ENCODE data around the gene THAP6.

Gene THAP6

DNA sequence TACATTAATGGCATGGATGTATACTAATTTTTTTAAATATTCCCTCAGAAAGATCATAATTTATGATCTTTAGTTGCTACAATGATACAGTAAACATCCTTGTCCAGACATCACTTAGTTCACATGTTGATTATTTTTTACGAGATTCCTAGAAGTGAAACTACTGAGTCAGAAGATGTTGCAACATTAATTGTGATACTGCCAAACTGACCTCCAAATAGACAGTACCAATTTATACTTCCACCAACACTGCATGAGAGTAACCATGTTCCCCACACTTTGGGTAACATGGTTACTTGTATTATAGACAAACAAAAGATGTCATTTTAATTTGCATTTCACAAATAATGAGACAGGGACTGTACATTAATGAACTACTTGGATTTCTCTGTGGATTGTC, 19.7 kb upstream of the THAP6 start:
- TF ChIP-seq, protein P1, sequence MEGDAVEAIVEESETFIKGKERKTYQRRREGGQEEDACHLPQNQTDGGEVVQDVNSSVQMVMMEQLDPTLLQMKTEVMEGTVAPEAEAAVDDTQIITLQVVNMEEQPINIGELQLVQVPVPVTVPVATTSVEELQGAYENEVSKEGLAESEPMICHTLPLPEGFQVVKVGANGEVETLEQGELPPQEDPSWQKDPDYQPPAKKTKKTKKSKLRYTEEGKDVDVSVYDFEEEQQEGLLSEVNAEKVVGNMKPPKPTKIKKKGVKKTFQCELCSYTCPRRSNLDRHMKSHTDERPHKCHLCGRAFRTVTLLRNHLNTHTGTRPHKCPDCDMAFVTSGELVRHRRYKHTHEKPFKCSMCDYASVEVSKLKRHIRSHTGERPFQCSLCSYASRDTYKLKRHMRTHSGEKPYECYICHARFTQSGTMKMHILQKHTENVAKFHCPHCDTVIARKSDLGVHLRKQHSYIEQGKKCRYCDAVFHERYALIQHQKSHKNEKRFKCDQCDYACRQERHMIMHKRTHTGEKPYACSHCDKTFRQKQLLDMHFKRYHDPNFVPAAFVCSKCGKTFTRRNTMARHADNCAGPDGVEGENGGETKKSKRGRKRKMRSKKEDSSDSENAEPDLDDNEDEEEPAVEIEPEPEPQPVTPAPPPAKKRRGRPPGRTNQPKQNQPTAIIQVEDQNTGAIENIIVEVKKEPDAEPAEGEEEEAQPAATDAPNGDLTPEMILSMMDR (IDR thresholded peaks at IDR 0.05; ENCODE audit: low read depth, low read length, missing control alignments): no peak
- no peak overlapping the region for H3K4me3 ChIP-seq (replicated peaks; ENCODE audit: low read depth, low read length)
- DNase-seq (ENCODE audit: extremely low read depth, low read depth): no peak

DNA sequence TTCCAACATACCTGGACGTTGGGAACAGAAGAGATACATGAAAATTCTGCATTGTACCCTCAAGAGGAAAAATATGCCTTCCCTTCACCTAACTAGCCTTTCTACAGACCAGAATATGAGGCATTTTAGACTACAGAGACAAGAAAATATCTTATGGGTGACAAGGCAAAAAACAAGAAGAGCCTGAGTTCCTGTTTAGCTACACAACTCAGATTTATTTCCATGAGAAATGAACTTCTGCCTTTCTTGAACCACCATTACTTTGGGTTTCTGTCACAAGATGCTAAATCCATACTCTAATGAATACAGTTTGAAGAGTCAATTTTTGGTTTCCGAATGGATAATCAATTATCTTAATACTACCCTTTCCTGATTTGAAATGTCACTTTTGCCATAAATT, 18.8 kb upstream of the THAP6 start:
- TF ChIP-seq, protein P1 (IDR thresholded peaks at IDR 0.05; ENCODE audit: low read depth, low read length, missing control alignments): no peak
- no peak overlapping the region for H3K4me3 ChIP-seq (replicated peaks; ENCODE audit: low read depth, low read length)
- DNase-seq (ENCODE audit: extremely low read depth, low read depth): no peak

DNA sequence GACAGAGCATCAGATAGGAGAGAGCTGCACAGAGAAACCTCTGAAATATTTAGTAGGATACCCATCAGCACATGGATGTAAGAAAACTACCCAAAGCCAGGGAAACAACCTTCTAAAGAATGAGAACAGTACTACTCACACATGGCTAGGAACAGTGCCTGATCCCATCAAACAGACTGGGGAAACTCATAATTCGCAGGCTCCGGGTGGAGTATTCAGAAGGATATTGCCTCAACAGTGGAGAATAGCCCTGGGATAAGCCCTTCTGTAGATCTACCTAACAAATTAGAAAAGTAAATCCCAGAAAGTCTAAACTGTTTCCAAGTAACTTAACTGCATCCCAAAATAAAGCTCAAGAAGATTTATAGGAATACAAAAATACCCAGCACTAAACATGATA, 17.9 kb upstream of the THAP6 start:
- no peak overlapping the region for H3K4me3 ChIP-seq (replicated peaks; ENCODE audit: low read depth, low read length)
- no peak for DNase-seq (ENCODE audit: extremely low read depth, low read depth)
- TF ChIP-seq, protein P1 (IDR thresholded peaks at IDR 0.05; ENCODE audit: low read depth, low read length, missing control alignments): no peak

DNA sequence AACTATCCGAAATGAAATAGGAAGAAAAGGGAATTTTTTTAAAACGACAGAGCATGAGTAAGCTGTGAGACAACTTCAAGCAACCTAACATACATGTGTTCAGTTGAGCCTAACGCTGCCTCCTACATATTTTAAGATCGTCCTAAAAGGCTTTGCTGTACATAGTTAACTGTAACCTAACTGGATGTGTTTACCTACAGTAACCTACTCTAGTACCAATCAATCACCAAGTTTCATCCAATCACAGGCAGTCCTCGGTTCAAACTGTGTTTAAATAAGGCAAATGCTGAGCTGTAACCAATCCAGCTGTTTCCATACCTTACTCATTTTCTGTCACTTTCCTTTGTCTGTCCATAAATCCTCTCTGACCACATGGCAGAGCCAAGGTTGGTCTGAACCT, 17.1 kb upstream of the THAP6 start:
- no peak overlapping the region for H3K4me3 ChIP-seq (replicated peaks; ENCODE audit: low read depth, low read length)
- TF ChIP-seq, protein P1 (IDR thresholded peaks at IDR 0.05; ENCODE audit: low read depth, low read length, missing control alignments): no peak
- DNase-seq (ENCODE audit: extremely low read depth, low read depth): no peak

DNA sequence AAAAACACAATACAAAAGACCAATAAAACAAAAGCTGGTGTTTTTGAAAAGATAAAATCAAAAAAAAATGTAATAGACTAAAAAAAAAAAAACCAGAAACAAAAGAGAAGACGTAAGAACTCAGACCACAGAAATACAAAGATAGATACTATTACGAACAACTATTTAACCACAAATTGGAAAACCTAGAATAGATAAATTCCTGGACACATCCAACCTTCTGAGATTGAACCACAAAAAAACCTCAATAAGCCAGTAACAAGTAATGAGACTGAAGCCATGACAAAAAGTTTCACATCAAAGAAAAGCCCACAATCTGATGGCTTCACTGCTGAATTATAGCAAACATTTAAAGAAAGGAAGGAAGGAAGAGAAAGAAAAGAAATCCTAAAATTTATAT, 16.2 kb upstream of the THAP6 start:
- TF ChIP-seq, protein P1 (IDR thresholded peaks at IDR 0.05; ENCODE audit: low read depth, low read length, missing control alignments): no peak
- DNase-seq (ENCODE audit: extremely low read depth, low read depth): no peak

DNA sequence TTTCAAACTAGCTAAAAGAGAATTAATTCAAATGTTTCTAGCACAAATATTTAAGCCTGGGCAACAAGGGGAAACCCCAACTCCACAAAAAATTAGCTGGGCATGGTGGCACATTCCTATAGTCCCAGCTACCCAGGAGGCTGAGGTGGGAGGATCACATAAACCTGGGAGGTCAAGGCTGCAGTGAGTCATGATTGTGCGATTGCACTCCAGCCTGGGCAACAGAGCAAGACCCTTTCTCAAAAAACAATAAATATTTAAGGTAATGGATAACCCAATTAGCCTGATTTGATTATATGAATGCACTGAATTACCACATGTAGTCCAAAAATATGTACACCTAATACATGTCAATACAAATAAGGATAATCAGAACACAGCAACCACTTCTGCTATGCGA, 14.4 kb upstream of the THAP6 start:
- TF ChIP-seq, protein P1 (IDR thresholded peaks at IDR 0.05; ENCODE audit: low read depth, low read length, missing control alignments): no peak
- H3K4me3 ChIP-seq (replicated peaks; ENCODE audit: low read depth, low read length): no peak overlapping the region
- no peak for DNase-seq (ENCODE audit: extremely low read depth, low read depth)

More for the DNA sequence above, 16.2 kb upstream of the THAP6 start:
- H3K4me3 ChIP-seq (replicated peaks; ENCODE audit: low read depth, low read length): no peak overlapping the region

DNA sequence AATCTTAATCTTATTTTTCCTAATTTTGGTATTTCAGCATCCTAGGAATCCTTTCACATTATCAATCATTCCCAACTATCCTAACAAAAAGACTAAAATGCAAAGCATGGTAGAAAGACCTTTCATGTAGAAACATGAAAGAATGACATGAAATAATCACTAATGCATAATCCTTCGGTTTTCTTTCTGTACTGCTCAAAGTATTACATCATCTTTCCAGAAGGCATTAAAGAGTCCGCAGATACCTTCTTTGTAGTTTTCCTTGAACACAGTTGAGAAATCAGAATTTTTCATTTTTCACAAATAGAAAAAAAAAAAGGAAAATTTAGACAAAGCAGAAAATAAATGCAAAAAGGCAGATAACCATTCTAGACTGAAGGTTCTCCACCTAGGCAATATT, 11.6 kb upstream of the THAP6 start:
- H3K4me3 ChIP-seq (replicated peaks; ENCODE audit: low read depth, low read length): no peak overlapping the region
- no peak for DNase-seq (ENCODE audit: extremely low read depth, low read depth)
- TF ChIP-seq, protein P1 (IDR thresholded peaks at IDR 0.05; ENCODE audit: low read depth, low read length, missing control alignments): no peak
